Heart right ventricle (tissue), 16 donors: ENCODE results near the gene MORN4. TPM values are rescaled to one million over a fixed set of nuclear protein-coding genes. Genes with fewer than 3 reads are reported as not detected.
"Not testable (repeated sequence)": the region's sequence is repeated elsewhere in the genome, so short reads cannot be mapped to it uniquely, and the experiment has no call there.

Source experiments
- ATAC-seq, 8 donors: fragments of 200-7000 bp; cut with Tn5 transposase; one replicate each; pipeline ENCODE4 v1.9.1; 2020; ENCODE audit warnings: mild to moderate bottlenecking in 8 of 8, moderate library complexity in 8 of 8, moderate number of reproducible peaks in 1 of 8
- DNase-seq, 2 donors: peaks; one replicate each; pipeline ENCODE4 v3.0.0-alpha.2; 2020
- H3K27ac ChIP-seq, 10 donors: fragments of 200-600 bp; sonication (generic) in 2 of 10; one replicate each; pipeline versions ENCODE4 v1.5.0 to v1.8.0; 2020 to 2022; ENCODE audit warnings: mild to moderate bottlenecking in 3 of 10
- H3K27me3 ChIP-seq, 7 donors: fragments of 200-600 bp; one replicate each; pipeline ENCODE4 v1.8.0; 2021 to 2022; ENCODE audit warnings: mild to moderate bottlenecking in 2 of 7
- H3K36me3 ChIP-seq, 9 donors: fragments of 200-600 bp; sonication (generic) in 1 of 9; one replicate each; pipeline versions ENCODE4 v1.5.0 to v1.8.0; 2020 to 2022; ENCODE audit warnings: mild to moderate bottlenecking in 2 of 9
- H3K4me1 ChIP-seq, 9 donors: fragments of 200-600 bp; sonication (generic) in 1 of 9; one replicate each; pipeline versions ENCODE4 v1.5.0 to v1.8.0; 2020 to 2022; ENCODE audit warnings: mild to moderate bottlenecking in 4 of 9
- H3K4me3 ChIP-seq, 10 donors: fragments of 200-600 bp; sonication (generic) in 2 of 10; one replicate each; pipeline versions ENCODE4 v1.5.0 to v1.8.0; 2020 to 2022; ENCODE audit warnings: mild to moderate bottlenecking in 7 of 10, moderate library complexity in 2 of 10
- H3K9me3 ChIP-seq, 11 donors: fragments of 200-600 bp in 10 of 11; sonication (generic) in 2 of 11; one replicate each; pipeline versions ENCODE4 v1.5.0 to v1.8.0; 2013 to 2022; ENCODE audit warnings: mild to moderate bottlenecking in 2 of 11, control low read depth in 1 of 11, moderate library complexity in 1 of 11
- whole genome bisulfite sequencing, 2 donors: extraction: QIAGEN DNeasy Blood & Tissue Kit; methylation state at CpG; one replicate each; pipeline ENCODE4 v1.1.7; 2013; ENCODE audit warnings: inconsistent platforms in 1 of 2; 5-methylcytosine and 5-hydroxymethylcytosine counted together
- intact Hi-C, 10 donors: fragments of 100-400 bp; cut with DNase I; formaldehyde crosslinking; loops; one replicate each; pipeline versions ENCODE4 v1.11.1 to v1.14.2; 2022
- polyA plus RNA-seq, 2 donors: library from polyadenylated mRNA; stranded (reverse); fragments of 200-250 nt; gene quantifications; one replicate each; pipeline ENCODE4 v1.2.3, GENCODE V29; 2013
- total RNA-seq, 10 donors: library from RNA; stranded (reverse); fragmentation: NEBNext Ultra II Directional in 3 of 10; extraction: Animal tissue kit (Norgen Biotek cat#: 25700) in 3 of 10; gene quantifications; one replicate each; pipeline versions ENCODE4 v1.2.1 to v1.2.4, GENCODE V29; 2021 to 2023
- TF ChIP-seq, protein P1 (sequence below), 9 donors: fragments of 200-600 bp; sonication (generic) in 2 of 9; IDR thresholded peaks; one replicate each; pipeline versions ENCODE4 v1.5.0 to v1.8.0; 2021 to 2022; ENCODE audit warnings: antibody characterized with exemption in 9 of 9, mild to moderate bottlenecking in 5 of 9, moderate library complexity in 1 of 9
- donor health status: Arrhythmogenic right ventricular cardiomyopathy.
- donor health status: ischemic (EF 13 %, LVEDD 7.1; RV severe dilation, severe dysfunction).
- donor health status: healthy with polysubstance abuse.
- donor health status: DM: no; HTN: yes; CAD: no.
- donor health status: DM: no; HTN: no; CAD: no.
- donor health status: ischemic (EF 25% LVEDD 6.9; RV normal size, moderate dysfunction).
- donor health status: ischemic (EF 25% LVEDD 5.7; RV mildly dilated, moderate dysfunction).
- donor health status: healthy.
- donor health status: DM: yes; HTN: yes; CAD: no.
- donor health status: Ischemic cardiomyopathy.
- donor health status: ischemic (EF 35%, LVEDD 5.7; RV mildly dilated, moderate dysfunction).
- donor health status: nonischemic (EF 11% LVEDD 7.7; RV severe dilation, severe dysfunction).
- donor health status: DM: yes; HTN: yes; CAD: no.
- donor health status: PGD.
- donor health status: ischemic (EF 29% LVEDD 5.4; RV normal size, mild dysfunction).
- donor health status: nonischemic (EF 23%, LVEDD 6.1; RV moderate dilation, normal function).

Gene MORN4
- total and polyA plus RNA-seq, 12 donors: 4.4 to 17.6 (median 13.3) TPM

DNA sequence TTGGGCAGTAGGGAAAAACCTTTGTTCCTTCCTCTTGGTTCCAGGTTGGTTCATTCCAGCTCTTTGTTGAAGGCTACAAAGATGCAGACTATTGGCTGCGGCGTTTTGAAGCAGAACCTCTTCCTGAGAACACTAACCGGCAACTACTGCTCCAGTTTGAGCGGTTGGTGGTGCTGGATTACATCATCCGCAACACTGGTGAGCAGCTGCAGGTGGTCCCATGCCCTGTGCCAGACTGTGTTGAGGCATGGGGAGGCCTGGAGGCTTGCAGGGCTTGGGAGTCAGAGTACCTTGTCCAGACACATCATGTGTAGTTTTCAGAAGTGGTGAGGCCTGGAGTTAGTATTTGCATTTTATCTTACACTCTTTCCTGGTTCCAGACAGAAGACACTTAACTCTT, 23.5 kb upstream of the MORN4 start:
- no peak overlapping the region for H3K4me3 ChIP-seq
- H3K36me3 ChIP-seq: peaks cover 0 to 85% (median 36%) of the 10 kb centered on the region in 9 donors
- ATAC-seq (no peak), DNase-seq (no peak)
- intact Hi-C loops: no loop called here
- TF ChIP-seq, protein P1, sequence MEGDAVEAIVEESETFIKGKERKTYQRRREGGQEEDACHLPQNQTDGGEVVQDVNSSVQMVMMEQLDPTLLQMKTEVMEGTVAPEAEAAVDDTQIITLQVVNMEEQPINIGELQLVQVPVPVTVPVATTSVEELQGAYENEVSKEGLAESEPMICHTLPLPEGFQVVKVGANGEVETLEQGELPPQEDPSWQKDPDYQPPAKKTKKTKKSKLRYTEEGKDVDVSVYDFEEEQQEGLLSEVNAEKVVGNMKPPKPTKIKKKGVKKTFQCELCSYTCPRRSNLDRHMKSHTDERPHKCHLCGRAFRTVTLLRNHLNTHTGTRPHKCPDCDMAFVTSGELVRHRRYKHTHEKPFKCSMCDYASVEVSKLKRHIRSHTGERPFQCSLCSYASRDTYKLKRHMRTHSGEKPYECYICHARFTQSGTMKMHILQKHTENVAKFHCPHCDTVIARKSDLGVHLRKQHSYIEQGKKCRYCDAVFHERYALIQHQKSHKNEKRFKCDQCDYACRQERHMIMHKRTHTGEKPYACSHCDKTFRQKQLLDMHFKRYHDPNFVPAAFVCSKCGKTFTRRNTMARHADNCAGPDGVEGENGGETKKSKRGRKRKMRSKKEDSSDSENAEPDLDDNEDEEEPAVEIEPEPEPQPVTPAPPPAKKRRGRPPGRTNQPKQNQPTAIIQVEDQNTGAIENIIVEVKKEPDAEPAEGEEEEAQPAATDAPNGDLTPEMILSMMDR (IDR thresholded peaks at IDR 0.05): no peak
- peaks cover 0 to 24% (median 0%) of the 10 kb centered on the region in 9 donors for H3K4me1 ChIP-seq
- H3K9me3 ChIP-seq: no peaks in the 10 kb centered on the region
- 93% methylated on average over 5 of the region's 5 CpGs for WGBS, 2 donors
- H3K27ac ChIP-seq: no peak overlapping the region
- no peaks in the 10 kb centered on the region for H3K27me3 ChIP-seq

DNA sequence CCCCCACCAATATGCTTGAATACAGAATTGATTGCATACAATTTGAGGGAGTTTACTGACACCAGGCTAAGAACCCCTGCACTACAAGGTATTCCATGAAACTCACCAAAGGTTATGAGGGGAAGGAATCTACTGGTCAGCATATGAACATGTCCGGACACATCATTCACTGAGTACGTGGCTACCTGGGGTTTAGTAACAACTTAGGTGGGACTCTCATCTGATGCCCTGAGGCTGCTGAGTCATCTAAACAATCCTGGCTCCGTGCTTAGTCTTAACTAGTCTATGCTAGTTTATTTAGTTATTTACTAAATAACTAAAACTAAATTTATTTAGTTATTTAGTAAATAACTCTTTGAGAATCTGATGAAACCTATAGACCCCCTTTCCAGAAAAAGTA, 18.5 kb upstream of the MORN4 start:
- 95 to 97% methylated on average over 3 of the region's 3 CpGs for whole genome bisulfite sequencing, 2 donors
- DNase-seq: no peak
- H3K36me3 ChIP-seq: peaks cover 0 to 71% (median 30%) of the 10 kb centered on the region in 9 donors
- no peak overlapping the region for H3K4me3 ChIP-seq
- TF ChIP-seq, protein P1 (IDR thresholded peaks at IDR 0.05): no peak
- H3K4me1 ChIP-seq: peaks cover 0 to 73% (median 11%) of the 10 kb centered on the region in 9 donors
- H3K27ac ChIP-seq: peak overlapping the region in 1 of 10 donors; percentile 89
- no peaks in the 10 kb centered on the region for H3K9me3 ChIP-seq
- ATAC-seq: no peak
- intact Hi-C loops: loop anchor here in 1 of 10 donors (2.0 kb wide), 1 partner anchor 17 kb away; no protein-coding TSS in a partner anchor
- no peaks in the 10 kb centered on the region for H3K27me3 ChIP-seq

DNA sequence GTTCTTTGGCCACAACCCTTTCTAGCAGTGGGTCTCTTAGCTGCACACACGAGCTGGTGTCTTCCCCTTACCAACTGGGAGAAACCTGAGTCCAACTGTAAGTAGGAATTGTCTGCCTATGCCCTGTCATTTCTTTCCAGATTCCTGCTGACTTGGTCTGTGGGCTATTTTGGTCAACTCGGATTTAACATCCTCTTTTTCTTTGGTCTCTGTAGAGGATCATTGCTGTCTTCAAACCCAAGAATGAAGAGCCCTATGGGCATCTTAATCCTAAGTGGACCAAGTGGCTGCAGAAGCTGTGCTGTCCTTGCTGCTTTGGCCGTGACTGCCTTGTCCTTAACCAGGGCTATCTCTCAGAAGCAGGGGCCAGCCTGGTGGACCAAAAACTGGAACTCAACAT, 17.4 kb upstream of the MORN4 start:
- intact Hi-C loops: loop anchor here in 1 of 10 donors (2.0 kb wide), 1 partner anchor 18 kb away; no protein-coding TSS in a partner anchor
- H3K9me3 ChIP-seq: no peaks in the 10 kb centered on the region
- 89 to 90% methylated on average over 3 of the region's 3 CpGs for WGBS, 2 donors
- H3K27ac ChIP-seq: peak overlapping the region in 2 of 10 donors; percentile 36 to 89
- H3K4me1 ChIP-seq: peaks cover 0 to 73% (median 11%) of the 10 kb centered on the region in 9 donors
- TF ChIP-seq, protein P1 (IDR thresholded peaks at IDR 0.05): no peak
- no peak overlapping the region for H3K4me3 ChIP-seq
- peak in 2 of 8 donors; percentile 11 to 18 for ATAC-seq
- H3K36me3 ChIP-seq: peaks cover 0 to 71% (median 24%) of the 10 kb centered on the region in 9 donors
- no peak for DNase-seq
- no peaks in the 10 kb centered on the region for H3K27me3 ChIP-seq

DNA sequence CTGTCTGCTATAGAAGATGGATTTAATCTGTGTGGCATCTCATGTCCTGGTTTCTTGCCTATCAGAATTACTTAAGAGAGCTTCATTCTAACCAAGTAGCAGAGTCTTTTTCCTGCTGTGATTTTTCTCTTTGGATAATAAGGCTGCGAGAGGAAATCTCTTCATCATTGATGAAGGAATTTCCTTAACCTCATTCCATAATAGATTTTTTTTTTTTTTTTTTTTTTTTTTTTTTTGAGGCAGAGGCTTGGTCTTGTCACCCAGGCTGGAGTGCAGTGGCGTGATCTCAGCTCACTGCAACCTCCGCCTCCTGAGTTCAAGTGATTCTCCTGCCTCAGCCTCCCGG, 16.1 kb upstream of the MORN4 start:
- H3K9me3 ChIP-seq, intact Hi-C loops, ATAC-seq, H3K4me3 ChIP-seq, H3K27me3 ChIP-seq, DNase-seq: not testable (repeated sequence)
- H3K27ac ChIP-seq: peak overlapping the region in 6 of 10 donors; percentile 3 to 89 (median 54)
- peaks cover 0 to 68% (median 24%) of the 10 kb centered on the region in 9 donors for H3K36me3 ChIP-seq
- H3K4me1 ChIP-seq: peaks cover 0 to 73% (median 11%) of the 10 kb centered on the region in 9 donors
- WGBS, 2 donors: 90 to 93% methylated on average over 3 to 4 of the region's 4 CpGs
